Measurements from ENCODE around the gene ZC4H2. TPM values are rescaled to one million over a fixed set of nuclear protein-coding genes. Genes with fewer than 3 reads are reported as not detected.
"Not testable (repeated sequence)": the region's sequence is repeated elsewhere in the genome, so short reads cannot be mapped to it uniquely, and the experiment has no call there.

Gene ZC4H2
- total and polyA plus RNA-seq, 4 experiments from 2014 or later, result 8.2 to 13.0 (median 10.4) TPM

DNA sequence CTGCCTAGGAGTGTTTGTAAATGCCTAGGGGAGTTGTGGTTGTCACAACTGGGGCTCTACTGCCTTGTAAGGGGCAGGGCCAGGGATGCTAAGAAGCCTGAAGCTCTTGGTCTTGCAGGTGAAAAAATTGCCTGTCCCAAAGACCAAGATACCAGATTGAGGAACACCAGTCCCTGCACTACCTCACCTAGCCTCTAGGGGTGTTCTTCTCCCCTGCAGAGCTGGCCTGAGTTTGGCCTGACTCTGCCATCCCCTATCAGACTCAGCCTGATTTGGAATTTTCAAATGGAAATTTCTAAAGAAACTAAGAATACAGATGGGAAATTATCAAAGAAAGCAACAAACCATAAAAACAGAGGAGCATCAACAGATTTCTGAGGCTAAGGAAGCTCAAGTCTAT, 90.4 kb downstream of the ZC4H2 start:
- Mint-ChIP-seq H3K9me3 (peaks cover 0 to 76% (median 50%) of the 10 kb centered on the region in 8 donors), H3K4me1 (peaks cover 0 to 1% (median 0%) of the 10 kb centered on the region in 4 donors), H3K4me3 (no peak overlapping the region), H3K36me3 (peaks cover 0 to 1% of the 10 kb centered on the region in 2 donors), H3K27ac (peak overlapping the region in 1 of 7 donors; percentile 37), H3K27me3 (no peaks in the 10 kb centered on the region)
- Histone ChIP-seq H3K27ac (ENCODE audit: low read depth, low read length) (no peak overlapping the region), H3K9me3 (ENCODE audit: control insufficient read depth in 1 of 2, low read length in 2 of 2) (no peaks in the 10 kb centered on the region), H3K27me3 (ENCODE audit: insufficient read depth, low read length) (no peaks in the 10 kb centered on the region), H3K4me1 (ENCODE audit: insufficient read depth, low read length) (no peaks in the 10 kb centered on the region), H3K4me3 (ENCODE audit: low read length in 2 of 2) (no peak overlapping the region), H3K36me3 (ENCODE audit: insufficient read depth, low read length) (no peaks in the 10 kb centered on the region)
- ChIA-PET POLR2A (ENCODE audit: partially characterized antibody) (no interaction called here), CTCF (ENCODE audit: partially characterized antibody) (no interaction called here)
- no peak for DNase-seq
- intact Hi-C loops (cut with micrococcal nuclease), result no loop called here

DNA sequence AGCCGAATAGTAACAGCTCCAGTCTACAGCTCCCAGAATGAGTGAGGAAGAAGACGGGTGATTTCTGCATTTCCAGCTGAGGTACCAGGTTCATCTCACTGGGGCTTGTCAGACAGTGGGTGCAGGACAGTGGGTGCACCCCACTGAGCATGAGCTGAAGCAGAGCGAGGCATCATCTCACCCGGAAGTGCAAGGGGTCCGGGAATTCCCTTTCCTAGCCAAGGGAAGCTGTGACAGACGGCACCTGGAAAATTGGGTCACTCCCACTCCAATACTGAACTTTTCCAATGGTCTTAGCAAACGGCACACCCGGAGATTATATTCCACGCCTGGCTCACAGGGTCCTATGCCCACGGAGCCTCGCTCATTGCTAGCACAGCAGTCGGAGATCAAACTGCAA, 97.5 kb downstream of the ZC4H2 start:
- H3K27ac Mint-ChIP-seq; POLR2A ChIA-PET (ENCODE audit: partially characterized antibody): not testable (repeated sequence)
- H3K9me3 Mint-ChIP-seq, result peaks cover 0 to 82% (median 65%) of the 10 kb centered on the region in 8 donors

GRCh38 chrX:64867217-64867616, 109.0 kb downstream of the ZC4H2 start:
- Histone ChIP-seq H3K4me1 (ENCODE audit: insufficient read depth, low read length) (no peaks in the 10 kb centered on the region), H3K4me3 (ENCODE audit: low read length in 2 of 2) (no peak overlapping the region), H3K27me3 (ENCODE audit: insufficient read depth, low read length) (no peaks in the 10 kb centered on the region), H3K27ac (ENCODE audit: low read depth, low read length) (no peak overlapping the region), H3K9me3 (ENCODE audit: control insufficient read depth in 1 of 2, low read length in 2 of 2) (peaks cover 0 to 5% of the 10 kb centered on the region in 2 donors), H3K36me3 (ENCODE audit: insufficient read depth, low read length) (no peaks in the 10 kb centered on the region)
- peaks cover 0 to 90% (median 52%) of the 10 kb centered on the region in 8 donors for H3K9me3 Mint-ChIP-seq
- H3K27ac Mint-ChIP-seq, result no peak overlapping the region
- peaks cover 0 to 18% (median 1%) of the 10 kb centered on the region in 4 donors for H3K4me1 Mint-ChIP-seq
- peaks cover 2 to 36% of the 10 kb centered on the region in 2 donors for H3K36me3 Mint-ChIP-seq
- ChIA-PET CTCF (ENCODE audit: partially characterized antibody) (no interaction called here), POLR2A (ENCODE audit: partially characterized antibody) (no interaction called here)
- no peak for DNase-seq
- H3K27me3 Mint-ChIP-seq, result no peaks in the 10 kb centered on the region
- intact Hi-C loops (cut with micrococcal nuclease), result no loop called here
- no peak overlapping the region for H3K4me3 Mint-ChIP-seq

More for the DNA sequence above, 97.5 kb downstream of the ZC4H2 start:
- CTCF ChIA-PET (ENCODE audit: partially characterized antibody); H3K9me3 ChIP-seq (ENCODE audit: control insufficient read depth in 1 of 2, low read length in 2 of 2); H3K4me3 Mint-ChIP-seq; H3K36me3 ChIP-seq (ENCODE audit: insufficient read depth, low read length); H3K4me1 ChIP-seq (ENCODE audit: insufficient read depth, low read length); H3K27me3 Mint-ChIP-seq; DNase-seq; H3K4me1 Mint-ChIP-seq; H3K27ac ChIP-seq (ENCODE audit: low read depth, low read length); H3K4me3 ChIP-seq (ENCODE audit: low read length in 2 of 2); H3K27me3 ChIP-seq (ENCODE audit: insufficient read depth, low read length); intact Hi-C loops (cut with micrococcal nuclease): not testable (repeated sequence)
- H3K36me3 Mint-ChIP-seq, result peaks cover 0 to 16% of the 10 kb centered on the region in 2 donors

Other genes with a start within 250 kb of the ZC4H2 start
- gene ZC3H12B, start 58.4 kb upstream of the ZC4H2 start, total RNA-seq, result 1 to 10 TPM; 3.2 to 3.5 TPM
- under 1 TPM in 1 of 2 donors, not detected in 1; 0.17 TPM for gene ZC3H12B, start 58.4 kb upstream of the ZC4H2 start, polyA plus RNA-seq

Measured in CD4-positive, alpha-beta memory T cell (primary cell).